Hematopoietic multipotent progenitor cell treated with erythropoietin and hydrocortisone succinate and interleukin-3 and kit ligand, for 17 days (in vitro differentiated cells): ENCODE results near the gene LGALSL.

Source experiments
- DNase-seq: peaks from one replicate; pipeline ENCODE4 v3.0.0-alpha.2; 2015; ENCODE audit warnings: low spot score

The LGALSL gene

GRCh38 chr2:64498438-64498837 is 44.5 kb downstream of the LGALSL start:
- DNase-seq = no peak

GRCh38 chr2:64500549-64500948 is 46.6 kb downstream of the LGALSL start:
- DNase-seq = no peak

DNA sequence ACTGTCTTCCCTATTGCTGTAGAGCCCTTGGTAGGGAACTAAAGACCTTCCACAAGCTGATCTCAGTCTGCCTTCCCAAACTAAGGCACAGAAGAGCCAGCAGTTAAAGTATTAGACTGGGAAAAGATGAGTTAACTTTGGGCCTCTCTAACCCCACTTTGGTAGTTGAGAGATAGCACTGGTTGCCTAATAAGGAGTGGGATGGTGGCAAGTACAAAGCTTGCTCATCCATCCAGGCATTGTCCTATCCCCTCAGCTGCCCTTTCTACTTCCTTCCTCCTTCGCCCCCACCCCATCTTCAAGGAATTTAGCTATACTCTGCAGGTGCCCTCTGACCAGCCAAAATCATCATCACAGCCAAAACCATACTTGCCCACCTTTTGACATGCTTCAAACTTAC is 48.0 kb downstream of the LGALSL start:
- DNase-seq = no peak

DNA sequence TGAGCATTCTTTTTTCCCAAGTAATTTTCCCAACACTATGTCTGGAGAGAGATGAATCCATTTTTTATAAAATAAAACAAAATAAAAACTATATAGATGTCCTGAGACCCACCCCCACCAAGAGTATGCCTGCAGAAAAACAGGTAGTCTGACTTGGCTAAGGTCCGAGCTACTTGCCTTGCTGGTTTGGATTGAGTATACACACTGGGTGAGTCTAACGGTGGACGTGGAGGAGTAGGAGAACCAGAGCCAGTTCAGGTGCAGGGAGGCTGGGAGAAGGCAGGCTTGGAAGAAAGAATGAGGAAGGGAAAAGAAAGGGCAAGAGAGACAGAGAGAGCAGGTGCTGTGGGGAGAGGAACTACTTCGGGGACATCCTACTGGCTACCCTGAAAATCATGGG is 48.9 kb downstream of the LGALSL start:
- no peak for DNase-seq

DNA sequence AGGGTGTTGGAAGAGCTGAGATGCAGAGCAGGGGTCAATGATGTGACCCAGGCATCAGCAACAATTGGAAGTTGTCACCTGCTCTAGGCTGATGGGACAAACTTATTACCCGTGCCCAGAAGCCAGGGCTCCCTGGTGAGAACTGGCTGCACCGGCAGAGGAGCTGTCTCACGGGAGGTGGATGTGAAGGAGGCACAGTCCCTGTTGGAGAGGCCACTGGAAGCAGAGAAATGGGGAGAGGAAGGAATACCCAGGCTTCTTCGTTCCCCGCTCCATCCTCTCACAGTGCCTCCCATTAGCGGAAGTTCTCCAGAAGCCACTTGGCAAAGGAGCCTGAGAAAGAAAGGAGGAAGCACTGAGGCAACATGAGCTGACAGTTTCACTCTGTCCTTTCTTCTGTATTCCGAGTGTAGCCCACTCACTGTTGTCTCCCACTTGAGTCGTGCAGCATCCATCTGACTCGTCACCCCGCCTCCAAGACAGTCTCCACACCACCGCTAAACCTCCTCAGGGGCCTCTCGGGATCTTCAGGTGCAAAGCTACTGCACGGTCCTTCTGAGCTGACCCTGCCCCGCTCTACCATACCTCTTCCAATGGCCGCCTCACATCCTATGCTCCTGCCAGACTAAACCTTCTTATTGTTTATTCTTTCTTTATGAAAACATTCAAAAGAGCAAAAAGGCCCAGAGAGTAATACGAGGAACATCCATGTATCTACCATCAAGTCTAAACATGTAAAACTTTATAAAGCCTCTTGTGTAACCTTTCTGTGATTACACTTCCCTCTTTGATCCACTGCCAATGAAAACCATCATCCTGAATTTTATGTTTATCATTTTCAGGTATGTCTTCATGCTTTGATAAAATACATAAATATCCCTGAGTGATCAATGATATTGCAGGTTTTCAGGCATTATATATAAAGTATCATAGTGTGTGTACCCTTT is 51.1 kb downstream of the LGALSL start:
- no peak for DNase-seq

DNA sequence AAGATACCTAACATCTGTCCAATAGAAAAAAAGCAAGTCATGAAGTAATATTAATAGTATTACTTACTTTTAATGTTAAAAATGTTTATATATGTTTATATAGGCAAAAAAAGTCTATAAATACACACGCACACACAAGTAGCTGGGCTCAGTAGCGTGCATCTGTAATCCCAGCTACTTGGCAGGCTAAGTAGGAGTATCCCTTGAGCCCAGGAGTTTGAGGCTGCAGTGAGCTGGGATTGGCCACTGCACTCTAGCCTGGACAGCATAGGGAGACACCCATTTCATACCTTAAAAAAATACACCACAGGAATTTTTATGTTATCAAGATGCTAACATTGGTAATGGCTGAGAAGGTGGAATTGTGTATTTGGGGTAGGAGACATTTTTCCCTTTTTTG is 52.7 kb downstream of the LGALSL start:
- DNase-seq = no peak
